HEK293 (cell line): ENCODE data around the gene PSMD6.

ENCODE experiments used
- WT1 ChIP-seq: fragments of 450-650 bp; formaldehyde crosslinking; IDR thresholded peaks from 2 replicates; pipeline ENCODE4 v1.5.1; 2016; ENCODE audit warnings: missing biosample characterization, missing genetic modification characterization
- ZBTB8A ChIP-seq: fragments of 450-650 bp; formaldehyde crosslinking; IDR thresholded peaks from 2 replicates; pipeline ENCODE4 v1.5.1; 2016; ENCODE audit warnings: missing biosample characterization, missing genetic modification characterization
- ZNF473 ChIP-seq: fragments of 450-650 bp; formaldehyde crosslinking; IDR thresholded peaks from 2 replicates; pipeline ENCODE4 v1.5.1; 2017; ENCODE audit warnings: missing biosample characterization, missing genetic modification characterization
- TF ChIP-seq, protein P1 (sequence below): fragments of 450-650 bp; formaldehyde crosslinking; IDR thresholded peaks from 2 replicates; pipeline ENCODE4 v1.5.1; 2016; ENCODE audit warnings: missing biosample characterization, missing genetic modification characterization
- TF ChIP-seq, protein P2 (sequence below): fragments of 450-650 bp; formaldehyde crosslinking; IDR thresholded peaks from 2 replicates; pipeline ENCODE4 v1.5.1; 2016; ENCODE audit warnings: missing biosample characterization, missing genetic modification characterization
- TF ChIP-seq, protein P3 (sequence below): IDR thresholded peaks from 2 replicates; pipeline ENCODE4 v1.6.1; 2011; ENCODE audit warnings: mild to moderate bottlenecking, low read depth, low read length, borderline replicate concordance

DNA sequence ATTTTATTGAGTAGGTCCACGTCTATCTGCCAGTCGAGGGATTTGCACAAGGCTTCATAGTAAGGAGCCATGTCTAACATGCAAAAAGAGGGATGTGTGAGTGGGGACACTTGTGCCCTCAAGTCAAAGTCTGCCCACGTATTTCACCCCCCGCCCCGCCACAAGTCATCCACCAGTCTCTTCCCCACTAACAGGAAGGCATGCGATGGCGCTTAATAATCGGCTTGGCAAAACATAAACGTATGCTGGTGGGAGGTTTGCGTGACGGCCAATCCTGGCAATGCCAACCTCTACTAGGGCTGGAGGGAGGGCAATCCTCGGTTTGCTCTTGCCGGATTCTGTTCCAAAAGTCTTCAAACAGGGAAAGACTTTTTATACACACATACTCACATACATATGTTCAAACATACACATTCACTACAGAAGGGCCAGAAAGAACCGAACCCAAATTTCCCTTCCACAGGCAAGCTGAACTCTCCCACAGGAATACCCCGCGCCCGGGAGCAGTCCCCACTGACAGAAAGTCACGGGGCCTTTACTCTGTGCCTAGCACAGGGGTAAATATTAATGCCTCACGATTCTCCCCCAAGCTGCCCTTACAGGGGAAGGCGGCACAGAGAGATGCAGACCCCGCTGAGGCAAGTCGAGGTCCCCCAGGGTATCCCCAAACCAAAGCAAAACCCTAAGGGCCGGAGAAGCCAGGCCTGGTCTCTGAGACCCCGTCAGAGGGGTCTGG lies 675 bp downstream of the PSMD6 start:
- TF ChIP-seq, protein P1, sequence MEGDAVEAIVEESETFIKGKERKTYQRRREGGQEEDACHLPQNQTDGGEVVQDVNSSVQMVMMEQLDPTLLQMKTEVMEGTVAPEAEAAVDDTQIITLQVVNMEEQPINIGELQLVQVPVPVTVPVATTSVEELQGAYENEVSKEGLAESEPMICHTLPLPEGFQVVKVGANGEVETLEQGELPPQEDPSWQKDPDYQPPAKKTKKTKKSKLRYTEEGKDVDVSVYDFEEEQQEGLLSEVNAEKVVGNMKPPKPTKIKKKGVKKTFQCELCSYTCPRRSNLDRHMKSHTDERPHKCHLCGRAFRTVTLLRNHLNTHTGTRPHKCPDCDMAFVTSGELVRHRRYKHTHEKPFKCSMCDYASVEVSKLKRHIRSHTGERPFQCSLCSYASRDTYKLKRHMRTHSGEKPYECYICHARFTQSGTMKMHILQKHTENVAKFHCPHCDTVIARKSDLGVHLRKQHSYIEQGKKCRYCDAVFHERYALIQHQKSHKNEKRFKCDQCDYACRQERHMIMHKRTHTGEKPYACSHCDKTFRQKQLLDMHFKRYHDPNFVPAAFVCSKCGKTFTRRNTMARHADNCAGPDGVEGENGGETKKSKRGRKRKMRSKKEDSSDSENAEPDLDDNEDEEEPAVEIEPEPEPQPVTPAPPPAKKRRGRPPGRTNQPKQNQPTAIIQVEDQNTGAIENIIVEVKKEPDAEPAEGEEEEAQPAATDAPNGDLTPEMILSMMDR = no peak
- no peak for TF ChIP-seq ZNF473 (tag by site-specific recombination)
- TF ChIP-seq WT1 (tag by site-specific recombination) = no peak
- TF ChIP-seq, protein P2, sequence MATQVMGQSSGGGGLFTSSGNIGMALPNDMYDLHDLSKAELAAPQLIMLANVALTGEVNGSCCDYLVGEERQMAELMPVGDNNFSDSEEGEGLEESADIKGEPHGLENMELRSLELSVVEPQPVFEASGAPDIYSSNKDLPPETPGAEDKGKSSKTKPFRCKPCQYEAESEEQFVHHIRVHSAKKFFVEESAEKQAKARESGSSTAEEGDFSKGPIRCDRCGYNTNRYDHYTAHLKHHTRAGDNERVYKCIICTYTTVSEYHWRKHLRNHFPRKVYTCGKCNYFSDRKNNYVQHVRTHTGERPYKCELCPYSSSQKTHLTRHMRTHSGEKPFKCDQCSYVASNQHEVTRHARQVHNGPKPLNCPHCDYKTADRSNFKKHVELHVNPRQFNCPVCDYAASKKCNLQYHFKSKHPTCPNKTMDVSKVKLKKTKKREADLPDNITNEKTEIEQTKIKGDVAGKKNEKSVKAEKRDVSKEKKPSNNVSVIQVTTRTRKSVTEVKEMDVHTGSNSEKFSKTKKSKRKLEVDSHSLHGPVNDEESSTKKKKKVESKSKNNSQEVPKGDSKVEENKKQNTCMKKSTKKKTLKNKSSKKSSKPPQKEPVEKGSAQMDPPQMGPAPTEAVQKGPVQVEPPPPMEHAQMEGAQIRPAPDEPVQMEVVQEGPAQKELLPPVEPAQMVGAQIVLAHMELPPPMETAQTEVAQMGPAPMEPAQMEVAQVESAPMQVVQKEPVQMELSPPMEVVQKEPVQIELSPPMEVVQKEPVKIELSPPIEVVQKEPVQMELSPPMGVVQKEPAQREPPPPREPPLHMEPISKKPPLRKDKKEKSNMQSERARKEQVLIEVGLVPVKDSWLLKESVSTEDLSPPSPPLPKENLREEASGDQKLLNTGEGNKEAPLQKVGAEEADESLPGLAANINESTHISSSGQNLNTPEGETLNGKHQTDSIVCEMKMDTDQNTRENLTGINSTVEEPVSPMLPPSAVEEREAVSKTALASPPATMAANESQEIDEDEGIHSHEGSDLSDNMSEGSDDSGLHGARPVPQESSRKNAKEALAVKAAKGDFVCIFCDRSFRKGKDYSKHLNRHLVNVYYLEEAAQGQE (tag by site-specific recombination) = no peak
- TF ChIP-seq, protein P3, sequence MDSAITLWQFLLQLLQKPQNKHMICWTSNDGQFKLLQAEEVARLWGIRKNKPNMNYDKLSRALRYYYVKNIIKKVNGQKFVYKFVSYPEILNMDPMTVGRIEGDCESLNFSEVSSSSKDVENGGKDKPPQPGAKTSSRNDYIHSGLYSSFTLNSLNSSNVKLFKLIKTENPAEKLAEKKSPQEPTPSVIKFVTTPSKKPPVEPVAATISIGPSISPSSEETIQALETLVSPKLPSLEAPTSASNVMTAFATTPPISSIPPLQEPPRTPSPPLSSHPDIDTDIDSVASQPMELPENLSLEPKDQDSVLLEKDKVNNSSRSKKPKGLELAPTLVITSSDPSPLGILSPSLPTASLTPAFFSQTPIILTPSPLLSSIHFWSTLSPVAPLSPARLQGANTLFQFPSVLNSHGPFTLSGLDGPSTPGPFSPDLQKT = no peak
- no peak for TF ChIP-seq ZBTB8A (tag by site-specific recombination)
